SK-N-SH (cell line): Measurements from ENCODE around the gene NCKAP5. TPM values are rescaled to one million over a fixed set of nuclear protein-coding genes. Genes with fewer than 3 reads are reported as not detected.

Experiments used
- CTCF ChIA-PET: fragments of 300-600, 350-600 bp; formaldehyde crosslinking; extraction: SDS; loops from one replicate; lab custom pipeline; 2021; lab: Yijun Ruan, JAX
- POLR2A ChIA-PET: fragments of 350-600 bp; sonication (Branson Sonifier 250); formaldehyde crosslinking; extraction: SDS; loops from one replicate; lab custom pipeline; 2020; ENCODE audit warnings: antibody characterized with exemption, inconsistent platforms; lab: Yijun Ruan, JAX
- DNase-seq: peaks from one replicate; pipeline ENCODE4 v3.0.0; 2012
- H2AFZ ChIP-seq: fragments of 200-600 bp; sonication (generic); 2 replicates; pipeline ENCODE4 v1.8.1; 2016; ENCODE audit warnings: antibody characterized with exemption, mild to moderate bottlenecking, low read depth
- H3F3A ChIP-seq: fragments of 200-600 bp; sonication (generic); replicated peaks from 2 replicates; pipeline ENCODE3; 2016; ENCODE audit warnings: antibody characterized with exemption, mild to moderate bottlenecking; ENCODE audit not compliant: insufficient read depth
- H3K27ac ChIP-seq, 2 experiments: fragments of 200-500 bp in 1 of 2; fragments of 200-600 bp in 1 of 2; sonication (Bioruptor generic) in 1 of 2; sonication (generic), shearing (Covaris generic) in 1 of 2; 2 replicates each; pipeline versions ENCODE4 v1.5.1 to v1.6.1; 2014 to 2016; ENCODE audit warnings: low read depth in 2 of 2, inconsistent platforms in 1 of 2, low read length in 1 of 2, mild to moderate bottlenecking in 1 of 2, mixed read lengths in 1 of 2
- H3K27me3 ChIP-seq: fragments of 200-600 bp; sonication (generic), shearing (Covaris generic); 2 replicates; pipeline ENCODE4 v1.6.1; 2016; ENCODE audit warnings: mixed run types; ENCODE audit not compliant: insufficient read depth
- H3K36me3 ChIP-seq, 2 experiments: fragments of 200-500 bp in 1 of 2; fragments of 200-600 bp in 1 of 2; sonication (Bioruptor generic) in 1 of 2; sonication (generic) in 1 of 2; replicated peaks in 1 of 2; 2 replicates each; pipeline versions ENCODE3 to v1.5.1; 2014 to 2016; ENCODE audit warnings: low read length in 1 of 2, mild to moderate bottlenecking in 1 of 2; ENCODE audit not compliant: insufficient read depth in 2 of 2, control insufficient read depth in 1 of 2
- H3K4me1 ChIP-seq, 2 experiments: fragments of 200-500 bp in 1 of 2; fragments of 200-600 bp in 1 of 2; sonication (Bioruptor generic) in 1 of 2; sonication (generic), shearing (Covaris generic) in 1 of 2; 2 replicates each; pipeline versions ENCODE4 v1.5.1 to v1.6.1; 2014 to 2016; ENCODE audit warnings: low read depth in 1 of 2, low read length in 1 of 2, mixed run types in 1 of 2; ENCODE audit not compliant: insufficient read depth in 2 of 2, control insufficient read depth in 1 of 2
- H3K4me2 ChIP-seq: fragments of 200-600 bp; sonication (generic), shearing (Covaris generic); 2 replicates; pipeline ENCODE4 v1.6.1; 2017; ENCODE audit warnings: mixed run types
- H3K4me3 ChIP-seq, 2 experiments: fragments of 200-500 bp in 1 of 2; fragments of 200-600 bp in 1 of 2; sonication (Bioruptor generic) in 1 of 2; sonication (generic), shearing (Covaris generic) in 1 of 2; 2 replicates each; pipeline versions ENCODE4 v1.5.1 to v1.8.1; 2014 to 2016; ENCODE audit warnings: low read depth in 2 of 2, inconsistent platforms in 1 of 2, low read length in 1 of 2, mild to moderate bottlenecking in 1 of 2, mixed read lengths in 1 of 2, moderate library complexity in 1 of 2
- H3K79me2 ChIP-seq: fragments of 200-600 bp; sonication (generic); 2 replicates; pipeline ENCODE4 v1.8.1; 2017; ENCODE audit warnings: mild to moderate bottlenecking; ENCODE audit not compliant: insufficient read depth
- H3K9ac ChIP-seq: fragments of 200-600 bp; sonication (generic); 2 replicates; pipeline ENCODE4 v1.6.1; 2017; ENCODE audit warnings: mixed run types
- H3K9me2 ChIP-seq: fragments of 200-600 bp; sonication (generic); 2 replicates; pipeline ENCODE4 v1.6.1; 2017; ENCODE audit warnings: mixed run types
- H3K9me3 ChIP-seq: fragments of 200-600 bp; sonication (generic); 2 replicates; pipeline ENCODE4 v1.6.1; 2017; ENCODE audit warnings: mixed run types, mild to moderate bottlenecking, moderate library complexity
- H4K20me1 ChIP-seq: fragments of 200-600 bp; sonication (generic); 2 replicates; pipeline ENCODE4 v1.6.1; 2017; ENCODE audit warnings: mild to moderate bottlenecking, mixed run types; ENCODE audit not compliant: insufficient read depth
- CTCF ChIP-seq: fragments of 200-600 bp; sonication (generic); IDR thresholded peaks from 2 replicates; pipeline ENCODE4 v1.6.1; 2017; ENCODE audit warnings: antibody characterized with exemption, mild to moderate bottlenecking, moderate library complexity
- ELF1 ChIP-seq: IDR thresholded peaks from 2 replicates; pipeline ENCODE4 v1.4.0; 2012
- FOSL2 ChIP-seq: IDR thresholded peaks from 2 replicates; pipeline ENCODE4 v1.4.0; 2012; ENCODE audit warnings: low read depth, mild to moderate bottlenecking, moderate library complexity, borderline replicate concordance
- FOXJ3 ChIP-seq: sonication (generic); formaldehyde crosslinking; IDR thresholded peaks from 2 replicates; pipeline ENCODE4 v1.5.1; 2020; ENCODE audit warnings: mild to moderate bottlenecking, missing genetic modification reagents
- GATA2 ChIP-seq: sonication (generic); formaldehyde crosslinking; IDR thresholded peaks from 2 replicates; pipeline ENCODE4 v1.5.0; 2020; ENCODE audit warnings: mild to moderate bottlenecking, missing genetic modification reagents
- IRF3 ChIP-seq: fragments of 150-350 bp; IDR thresholded peaks from 2 replicates; pipeline ENCODE4 v1.6.1; 2016; ENCODE audit warnings: mild to moderate bottlenecking, low read depth, low read length
- JUND ChIP-seq: IDR thresholded peaks from 2 replicates; pipeline ENCODE4 v1.4.0; 2012
- MAX ChIP-seq: IDR thresholded peaks from 2 replicates; pipeline ENCODE4 v1.4.0; 2012; ENCODE audit warnings: low read depth
- RAD21 ChIP-seq: IDR thresholded peaks from 2 replicates; pipeline ENCODE4 v1.6.1; 2012; ENCODE audit warnings: mild to moderate bottlenecking, low read length
- TCF12 ChIP-seq: IDR thresholded peaks from 2 replicates; pipeline ENCODE4 v1.4.0; 2012
- USF2 ChIP-seq: fragments of 150-350 bp; IDR thresholded peaks from 2 replicates; pipeline ENCODE4 v1.6.1; 2017; ENCODE audit warnings: antibody characterized with exemption, low read length, low read depth, borderline replicate concordance
- YY1 ChIP-seq: IDR thresholded peaks from 2 replicates; pipeline ENCODE4 v1.4.0; 2012; ENCODE audit warnings: low read depth, mild to moderate bottlenecking
- WGBS: methylation state at CpG from one replicate; pipeline ENCODE4 v1.1.6; 2017; ENCODE audit warnings: low lambda C conversion rate; 5-methylcytosine and 5-hydroxymethylcytosine counted together
- polyA plus RNA-seq, 3 experiments: library from polyadenylated mRNA; depleted of rRNA; stranded (reverse); fragments of >200 nt; gene quantifications; 2 replicates each; pipeline ENCODE4 v1.2.3, GENCODE V29; 2012
- TF ChIP-seq, protein P1 (sequence below): IDR thresholded peaks from 2 replicates; pipeline ENCODE4 v1.6.1; 2012; ENCODE audit warnings: mild to moderate bottlenecking, low read depth, low read length, moderate library complexity

The NCKAP5 gene
- polyA plus RNA-seq, 1 of the 3 experiments (the other 2 are of a cell fraction): 0.02 TPM

DNA sequence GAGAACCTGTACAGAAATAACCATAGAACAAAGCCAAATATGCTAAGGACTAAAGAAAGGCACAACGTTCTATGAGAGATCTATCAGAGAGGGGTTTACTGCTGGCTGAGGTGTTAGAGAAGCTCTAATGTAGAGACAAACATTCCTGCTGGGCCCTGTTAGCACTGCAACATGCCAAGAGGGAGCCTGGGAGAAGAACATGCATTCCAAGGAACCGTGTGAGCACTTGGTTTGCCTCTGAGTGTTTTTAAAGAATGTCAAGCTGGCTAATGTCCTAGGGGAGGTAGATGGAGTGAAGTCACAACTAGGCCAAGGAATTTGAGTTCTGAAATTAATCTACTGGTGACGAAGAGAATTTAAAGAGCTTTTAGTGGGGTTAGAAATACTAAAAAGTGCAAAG, 514.0 kb downstream of the NCKAP5 start:
- no peak overlapping the region for H3K4me2 ChIP-seq
- no peaks in the 10 kb centered on the region for H3K79me2 ChIP-seq
- H3K9me3 ChIP-seq: no peaks in the 10 kb centered on the region
- no peak overlapping the region for H3K27ac ChIP-seq
- 38% methylated on average over 3 of the region's 3 CpGs for WGBS
- H3K9ac ChIP-seq: no peak overlapping the region
- no peak overlapping the region for H2AFZ ChIP-seq
- POLR2A ChIA-PET: no interaction called here
- TF ChIP-seq USF2 (no peak), ELF1 (no peak), TCF12 (no peak), IRF3 (no peak), JUND (no peak), FOXJ3 (CRISPR knock-in tag) (no peak)
- TF ChIP-seq, all 33 proteins: peak for 0
- Histone ChIP-seq H3K4me1 (no peaks in the 10 kb centered on the region), H3K36me3 (no peaks in the 10 kb centered on the region), H3F3A (no peaks in the 10 kb centered on the region), H3K27me3 (no peaks in the 10 kb centered on the region), H3K4me3 (no peak overlapping the region), H3K9me2 (no peaks in the 10 kb centered on the region), H4K20me1 (no peaks in the 10 kb centered on the region)
- CTCF ChIA-PET: no interaction called here
- DNase-seq: no peak

DNA sequence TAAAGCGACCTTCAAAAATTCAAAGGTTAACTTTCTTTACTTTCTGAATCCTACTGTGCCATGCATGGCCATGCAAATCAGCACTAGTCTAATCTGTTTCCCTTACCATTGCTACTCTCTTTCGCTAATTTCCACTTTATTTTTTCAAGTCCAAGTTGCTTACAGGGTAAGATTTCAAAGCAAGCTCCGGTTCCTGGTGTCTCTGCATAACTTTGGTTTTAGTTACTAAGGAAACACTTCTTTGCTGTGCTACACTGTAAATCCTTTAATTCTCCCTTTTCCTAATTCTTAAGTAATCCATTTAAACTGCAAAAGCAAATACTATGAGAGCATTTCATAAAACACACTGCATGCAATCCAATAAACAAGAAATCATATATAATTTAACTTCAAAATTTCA, 514.7 kb downstream of the NCKAP5 start:
- H3K4me3 ChIP-seq: no peak overlapping the region
- H4K20me1 ChIP-seq: no peaks in the 10 kb centered on the region
- POLR2A ChIA-PET: no interaction called here
- no peaks in the 10 kb centered on the region for H3F3A ChIP-seq
- no peaks in the 10 kb centered on the region for H3K79me2 ChIP-seq
- no peaks in the 10 kb centered on the region for H3K4me1 ChIP-seq
- H3K27me3 ChIP-seq: no peaks in the 10 kb centered on the region
- TF ChIP-seq YY1 (no peak), GATA2 (CRISPR knock-in tag) (no peak), ELF1 (no peak), FOSL2 (no peak)
- TF ChIP-seq, all 33 proteins: peak for 0
- Histone ChIP-seq H3K4me2 (no peak overlapping the region), H3K9me3 (no peaks in the 10 kb centered on the region), H3K9me2 (no peaks in the 10 kb centered on the region), H3K36me3 (no peaks in the 10 kb centered on the region), H3K27ac (no peak overlapping the region), H2AFZ (no peak overlapping the region), H3K9ac (no peak overlapping the region)
- no peak for DNase-seq
- WGBS: 68% methylated on average over 3 of the region's 3 CpGs
- CTCF ChIA-PET: no interaction called here

DNA sequence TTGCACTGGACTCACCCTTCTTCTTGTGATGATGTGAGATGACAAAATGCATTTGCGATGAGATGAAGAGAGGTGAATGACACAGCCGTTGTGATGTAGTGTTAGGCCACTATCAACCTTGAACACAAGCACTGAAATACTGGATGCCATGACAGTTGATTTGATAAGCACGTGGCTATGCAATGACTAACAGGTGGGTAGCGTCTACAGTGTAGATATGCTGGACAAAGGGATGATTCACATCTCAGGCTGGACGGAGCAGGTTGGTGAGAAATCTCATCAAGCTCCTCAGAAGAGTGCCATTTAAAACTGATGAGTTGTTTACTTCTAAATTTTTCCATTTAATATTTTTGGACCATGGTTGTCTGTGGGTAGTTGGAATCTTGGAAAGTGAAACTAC, 522.5 kb downstream of the NCKAP5 start:
- POLR2A ChIA-PET: no interaction called here
- H3F3A ChIP-seq: no peaks in the 10 kb centered on the region
- no peaks in the 10 kb centered on the region for H4K20me1 ChIP-seq
- H3K4me3 ChIP-seq: no peak overlapping the region
- H3K27me3 ChIP-seq: no peaks in the 10 kb centered on the region
- no peaks in the 10 kb centered on the region for H3K9me3 ChIP-seq
- WGBS: 53% methylated on average over 5 of the region's 5 CpGs
- H3K9ac ChIP-seq: no peak overlapping the region
- H3K4me2 ChIP-seq: no peak overlapping the region; the same call in 1 of the 2 replicates
- H3K9me2 ChIP-seq: no peaks in the 10 kb centered on the region
- DNase-seq: no peak
- H2AFZ ChIP-seq: no peak overlapping the region
- CTCF ChIA-PET: no interaction called here
- H3K27ac ChIP-seq: no peak overlapping the region
- H3K36me3 ChIP-seq: no peaks in the 10 kb centered on the region
- no peaks in the 10 kb centered on the region for H3K79me2 ChIP-seq
- H3K4me1 ChIP-seq: no peaks in the 10 kb centered on the region; a peak in 1 of 4 replicates
- TF ChIP-seq RAD21: no peak
- no peak for TF ChIP-seq ELF1
- no peak for TF ChIP-seq IRF3
- TF ChIP-seq JUND: no peak
- no peak for TF ChIP-seq CTCF
- TF ChIP-seq, protein P1, sequence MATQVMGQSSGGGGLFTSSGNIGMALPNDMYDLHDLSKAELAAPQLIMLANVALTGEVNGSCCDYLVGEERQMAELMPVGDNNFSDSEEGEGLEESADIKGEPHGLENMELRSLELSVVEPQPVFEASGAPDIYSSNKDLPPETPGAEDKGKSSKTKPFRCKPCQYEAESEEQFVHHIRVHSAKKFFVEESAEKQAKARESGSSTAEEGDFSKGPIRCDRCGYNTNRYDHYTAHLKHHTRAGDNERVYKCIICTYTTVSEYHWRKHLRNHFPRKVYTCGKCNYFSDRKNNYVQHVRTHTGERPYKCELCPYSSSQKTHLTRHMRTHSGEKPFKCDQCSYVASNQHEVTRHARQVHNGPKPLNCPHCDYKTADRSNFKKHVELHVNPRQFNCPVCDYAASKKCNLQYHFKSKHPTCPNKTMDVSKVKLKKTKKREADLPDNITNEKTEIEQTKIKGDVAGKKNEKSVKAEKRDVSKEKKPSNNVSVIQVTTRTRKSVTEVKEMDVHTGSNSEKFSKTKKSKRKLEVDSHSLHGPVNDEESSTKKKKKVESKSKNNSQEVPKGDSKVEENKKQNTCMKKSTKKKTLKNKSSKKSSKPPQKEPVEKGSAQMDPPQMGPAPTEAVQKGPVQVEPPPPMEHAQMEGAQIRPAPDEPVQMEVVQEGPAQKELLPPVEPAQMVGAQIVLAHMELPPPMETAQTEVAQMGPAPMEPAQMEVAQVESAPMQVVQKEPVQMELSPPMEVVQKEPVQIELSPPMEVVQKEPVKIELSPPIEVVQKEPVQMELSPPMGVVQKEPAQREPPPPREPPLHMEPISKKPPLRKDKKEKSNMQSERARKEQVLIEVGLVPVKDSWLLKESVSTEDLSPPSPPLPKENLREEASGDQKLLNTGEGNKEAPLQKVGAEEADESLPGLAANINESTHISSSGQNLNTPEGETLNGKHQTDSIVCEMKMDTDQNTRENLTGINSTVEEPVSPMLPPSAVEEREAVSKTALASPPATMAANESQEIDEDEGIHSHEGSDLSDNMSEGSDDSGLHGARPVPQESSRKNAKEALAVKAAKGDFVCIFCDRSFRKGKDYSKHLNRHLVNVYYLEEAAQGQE: no peak
- no peak for TF ChIP-seq YY1
- TF ChIP-seq MAX: no peak
